Stimulated activated CD4-positive, alpha-beta T cell treated with anti-CD3 and anti-CD28 coated beads, Interleukin-1b, Interleukin-23, amount 100 ng/mL, for 4 hours (primary cell): ENCODE results near the gene PIKFYVE.
"Not testable (repeated sequence)": the region's sequence is repeated elsewhere in the genome, so short reads cannot be mapped to it uniquely, and the experiment has no call there.

Experiments used
- DNase-seq, 2 donors: peaks; one replicate each; pipeline ENCODE4 v3.0.0-alpha.2; 2020; ENCODE audit warnings: low read depth in 2 of 2

The PIKFYVE gene

GRCh38 chr2:208363485-208363884 is 97.4 kb downstream of the PIKFYVE start:
- DNase-seq, result no peak

DNA sequence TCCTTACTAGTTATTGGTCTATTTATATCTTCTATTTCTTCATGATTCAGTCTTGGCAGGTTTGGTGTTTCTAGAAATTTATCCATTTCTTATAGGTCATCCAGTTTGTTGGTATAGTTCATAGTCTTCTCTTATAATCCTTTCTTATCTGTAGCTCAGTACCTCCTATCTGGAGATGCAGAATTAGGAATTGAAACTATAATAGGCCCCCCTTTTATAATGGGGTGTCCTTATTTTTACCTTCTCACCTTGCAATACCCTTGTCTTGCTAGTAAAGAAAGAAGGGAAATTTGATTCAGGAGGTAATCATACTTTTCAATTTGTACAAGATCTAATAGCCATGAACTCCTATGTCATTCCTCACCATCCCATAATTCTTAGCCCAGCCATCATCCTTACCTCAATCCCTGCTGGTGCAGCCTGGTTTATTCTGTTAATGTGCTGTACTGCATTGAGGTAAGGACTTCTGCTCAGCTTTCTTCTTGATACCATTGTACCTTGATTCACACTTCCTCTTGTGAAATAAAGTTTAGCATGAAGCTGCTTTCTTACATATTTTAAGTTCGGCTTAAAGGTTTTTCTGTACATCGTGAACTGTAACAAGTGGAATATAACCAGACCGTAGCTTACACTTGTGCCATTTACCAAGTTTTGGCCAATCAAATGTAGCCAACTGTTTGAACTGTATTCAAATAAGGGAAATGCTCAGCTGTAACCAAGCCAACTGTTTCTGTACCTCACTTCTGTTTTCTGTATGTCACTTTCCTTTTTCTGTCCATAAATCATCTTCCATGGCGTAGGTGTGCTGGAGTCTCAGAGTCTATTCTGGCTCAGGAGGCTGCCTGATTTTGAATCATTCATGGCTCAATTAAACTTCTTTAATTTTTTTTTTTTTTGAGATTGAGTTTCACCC is 100.4 kb downstream of the PIKFYVE start:
- DNase-seq, result no peak

DNA sequence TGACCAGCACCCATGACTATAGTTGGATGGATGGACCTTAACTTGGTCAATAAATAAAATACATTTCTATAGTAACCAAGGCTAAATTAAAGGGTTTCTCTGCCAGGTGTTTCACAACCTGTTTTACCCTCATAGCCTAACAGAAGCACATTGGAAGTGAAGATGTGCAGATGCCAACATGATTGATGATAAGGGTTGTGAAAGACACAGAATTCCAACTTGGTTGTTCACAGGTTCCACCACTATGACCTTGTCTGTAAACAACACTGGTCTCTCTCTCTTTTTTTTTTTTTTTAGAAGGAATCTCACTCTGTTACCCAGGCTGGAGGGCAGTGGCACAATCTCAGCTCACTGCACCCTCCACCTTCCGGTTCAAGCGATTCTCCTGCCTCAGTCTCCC is 103.0 kb downstream of the PIKFYVE start:
- no peak for DNase-seq

GRCh38 chr2:208370881-208371633 is 105.0 kb downstream of the PIKFYVE start:
- DNase-seq, result no peak

GRCh38 chr2:208371634-208371935 is 105.5 kb downstream of the PIKFYVE start:
- no peak for DNase-seq

- DNase-seq, result no peak
Measured at GRCh38 chr2:208373460-208374089, 107.5 kb downstream of the PIKFYVE start.

GRCh38 chr2:208375491-208376068 is 109.5 kb downstream of the PIKFYVE start:
- DNase-seq, result no peak

GRCh38 chr2:208377344-208377860 is 111.3 kb downstream of the PIKFYVE start:
- not testable (repeated sequence) for DNase-seq

- DNase-seq, result no peak
Measured at GRCh38 chr2:208379192-208379591, 113.1 kb downstream of the PIKFYVE start.

- DNase-seq, result no peak
Measured at GRCh38 chr2:208384637-208385036, 118.6 kb downstream of the PIKFYVE start.

DNA sequence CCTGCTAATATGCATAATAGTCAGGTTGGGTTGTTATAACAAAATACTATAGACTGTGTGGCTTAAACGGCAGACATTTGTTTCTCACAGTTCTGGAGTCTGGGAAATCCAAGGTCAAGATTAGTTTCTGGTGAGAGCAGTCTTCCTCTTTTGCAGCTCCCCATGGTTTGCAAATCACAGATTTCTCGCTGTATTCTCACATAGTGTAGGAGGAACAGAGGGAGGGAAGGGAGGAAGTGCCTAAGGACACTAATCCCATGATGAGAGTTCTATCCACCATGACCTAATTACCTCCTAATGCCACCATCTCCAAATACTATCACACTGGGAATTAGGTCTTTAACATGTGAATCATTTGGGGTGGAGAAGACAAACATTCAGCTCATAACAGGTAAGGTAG is 120.5 kb downstream of the PIKFYVE start:
- no peak for DNase-seq

- no peak for DNase-seq
Measured at GRCh38 chr2:208389940-208390339, 123.9 kb downstream of the PIKFYVE start.

GRCh38 chr2:208392300-208392699 is 126.2 kb downstream of the PIKFYVE start:
- no peak for DNase-seq

- not testable (repeated sequence) for DNase-seq
Measured at GRCh38 chr2:208396796-208397195, 130.7 kb downstream of the PIKFYVE start.

DNA sequence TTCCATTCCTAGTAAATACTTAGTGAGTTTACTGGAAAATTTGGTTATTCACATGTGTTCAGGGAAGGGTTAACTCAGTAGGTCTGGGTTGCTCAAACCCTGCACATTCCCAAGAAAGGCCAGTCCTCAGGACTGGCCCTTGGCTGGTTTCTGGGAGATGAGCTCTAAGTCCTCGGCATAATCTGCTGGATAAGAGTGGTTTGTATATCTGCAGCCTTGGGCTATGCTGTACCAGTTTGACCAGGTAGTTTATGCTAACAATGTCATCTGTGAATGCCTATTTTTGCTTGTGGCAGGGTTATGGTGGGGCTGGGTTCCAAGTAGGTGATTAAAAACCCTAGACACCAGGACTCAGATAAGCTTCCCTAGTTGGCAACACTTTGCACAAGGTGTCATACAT is 133.1 kb downstream of the PIKFYVE start:
- DNase-seq, result no peak

DNA sequence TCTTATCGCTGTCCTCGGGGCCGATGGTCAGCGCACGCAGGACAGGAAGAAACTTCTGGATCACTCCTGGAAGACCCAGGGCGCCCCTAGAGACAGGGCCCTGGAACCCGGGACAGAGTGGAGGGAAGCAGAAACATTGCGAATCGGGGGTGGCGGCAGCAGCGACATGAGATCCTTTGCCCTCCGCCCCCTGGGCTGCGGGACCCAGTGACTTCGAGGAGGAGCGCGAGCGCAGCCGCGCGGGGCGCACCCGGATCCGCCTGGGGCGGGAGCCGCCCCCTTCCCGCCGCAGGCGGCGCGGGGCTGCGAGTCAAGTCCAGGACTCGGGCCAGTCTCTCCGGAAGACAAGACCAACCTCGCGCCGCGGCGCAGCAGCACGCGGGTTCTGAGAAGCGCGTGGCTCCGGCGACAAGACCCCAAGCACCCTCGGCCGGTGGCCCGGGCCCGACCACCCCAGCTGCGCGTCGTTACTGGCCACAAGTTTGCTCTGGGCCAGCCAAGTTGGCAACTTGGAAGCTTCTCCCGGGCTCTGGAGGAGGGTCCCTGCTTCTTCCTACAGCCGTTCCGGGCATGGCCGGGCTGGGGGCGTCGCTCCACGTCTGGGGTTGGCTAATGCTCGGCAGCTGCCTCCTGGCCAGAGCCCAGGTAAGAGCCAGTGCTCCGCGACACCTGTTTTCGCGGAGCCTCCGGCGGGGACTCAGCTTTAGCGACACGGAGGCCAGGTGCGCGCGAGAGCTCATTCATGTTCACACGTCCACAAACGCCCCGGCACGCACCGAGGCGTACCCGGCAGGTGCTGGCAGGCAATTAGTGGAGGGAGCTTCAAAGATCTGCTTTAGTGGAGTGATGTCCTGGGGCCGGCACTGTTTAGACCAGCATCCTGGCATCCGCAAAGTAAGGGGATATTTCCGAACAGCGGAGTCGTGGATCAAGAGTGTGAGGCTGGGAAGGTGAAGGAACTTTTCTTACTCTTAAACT is 140.7 kb downstream of the PIKFYVE start, which contains the start of gene PTH2R:
TSS of gene PTH2R (plus strand) at position 319 of the 978 bp plus-strand sequence. CDS start at position 571, 252 bp downstream.
- DNase-seq, result no peak

DNA sequence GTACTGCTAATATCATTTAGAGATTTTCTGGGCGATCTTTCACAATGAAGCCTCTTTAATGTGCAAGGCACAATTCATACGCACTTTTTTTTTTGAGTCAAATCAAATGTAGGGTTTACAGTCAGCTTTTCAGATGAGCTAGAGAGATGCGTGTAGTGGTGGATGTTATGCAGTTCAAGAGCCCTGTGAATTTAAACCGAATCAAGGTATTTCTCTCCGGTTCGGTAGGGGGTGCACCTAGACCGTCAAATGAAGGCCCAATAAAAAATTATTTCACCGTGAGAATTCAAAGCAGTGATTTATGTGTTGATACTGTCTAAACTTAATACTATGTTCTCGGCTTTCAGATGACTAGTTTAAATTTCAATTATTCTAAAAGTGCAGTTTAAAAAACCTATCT is 141.6 kb downstream of the PIKFYVE start:
- no peak for DNase-seq
